Endodermal cell (in vitro differentiated cells): ENCODE data around the gene TMEM150C. TPM values are rescaled to one million over a fixed set of nuclear protein-coding genes. Genes with fewer than 3 reads are reported as not detected.
"Not testable (repeated sequence)": the region's sequence is repeated elsewhere in the genome, so short reads cannot be mapped to it uniquely, and the experiment has no call there.

Experiments used
- DNase-seq: peaks from one replicate; pipeline ENCODE4 v3.0.0-alpha.2; 2017
- H3K27ac ChIP-seq: 2 replicates; pipeline ENCODE4 v1.5.1; 2013; ENCODE audit warnings: mild to moderate bottlenecking, low read depth, low read length, moderate library complexity
- H3K27me3 ChIP-seq: 2 replicates; pipeline ENCODE4 v1.6.1; 2013; ENCODE audit warnings: mild to moderate bottlenecking, low read length, moderate library complexity; ENCODE audit not compliant: insufficient read depth, control insufficient read depth, poor library complexity, severe bottlenecking
- H3K36me3 ChIP-seq: 2 replicates; pipeline ENCODE4 v1.7.0; 2013; ENCODE audit warnings: mild to moderate bottlenecking, low read length, moderate library complexity; ENCODE audit not compliant: control insufficient read depth, insufficient read depth
- H3K4me1 ChIP-seq: one replicate; pipeline ENCODE4 v1.7.0; 2013; ENCODE audit warnings: low read length; ENCODE audit not compliant: control insufficient read depth, insufficient read depth
- H3K4me3 ChIP-seq: 2 replicates; pipeline ENCODE4 v1.5.1; 2013; ENCODE audit warnings: mild to moderate bottlenecking, low read length, moderate library complexity
- H3K9ac ChIP-seq: 2 replicates; pipeline ENCODE4 v1.6.1; 2013; ENCODE audit warnings: mild to moderate bottlenecking, low read length, moderate library complexity; ENCODE audit not compliant: poor library complexity, severe bottlenecking; ENCODE audit errors: extremely low read depth
- H3K9me3 ChIP-seq: 2 replicates; pipeline ENCODE4 v1.6.1; 2013; ENCODE audit warnings: mild to moderate bottlenecking, low read length, moderate library complexity; ENCODE audit not compliant: control insufficient read depth
- H3K27ac Mint-ChIP-seq: 2 replicates; pipeline ENCODE4 v1.8.0; 2020; ENCODE audit warnings: mixed read lengths
- H3K27me3 Mint-ChIP-seq: 2 replicates; pipeline ENCODE4 v1.8.0; 2021; ENCODE audit warnings: mild to moderate bottlenecking, mixed read lengths; ENCODE audit not compliant: insufficient read depth
- H3K36me3 Mint-ChIP-seq: 2 replicates; pipeline ENCODE4 v1.8.0; 2020; ENCODE audit warnings: low read depth, mixed read lengths
- H3K4me1 Mint-ChIP-seq: 2 replicates; pipeline ENCODE4 v1.8.0; 2020; ENCODE audit warnings: mixed read lengths
- H3K4me3 Mint-ChIP-seq: 2 replicates; pipeline ENCODE4 v1.8.0; 2020; ENCODE audit warnings: mild to moderate bottlenecking, moderate library complexity, mixed read lengths
- H3K9me3 Mint-ChIP-seq: 2 replicates; pipeline ENCODE4 v1.8.0; 2020; ENCODE audit warnings: mild to moderate bottlenecking, mixed read lengths
- WGBS, 2 experiments: methylation state at CpG; one replicate each; pipeline versions ENCODE4 v1.1.5 to v1.1.7; 2013; ENCODE audit warnings: missing lambda C conversion rate in 2 of 2, mixed read lengths in 1 of 2; ENCODE audit not compliant: insufficient coverage in 1 of 2, insufficient read length in 1 of 2; 5-methylcytosine and 5-hydroxymethylcytosine counted together
- total RNA-seq, 2 donors: library from RNA; stranded (reverse); fragmentation: NEBNext Ultra II Directional in 1 of 2; extraction: Animal tissue kit (Norgen Biotek cat#: 25700) in 1 of 2; gene quantifications; 2 replicates in 1 of 2; 3 replicates in 1 of 2; pipeline ENCODE4 v1.2.1, GENCODE V29; 2021
- TF ChIP-seq, protein P1 (sequence below): fragments of 200-600 bp; sonication (generic); conservative IDR thresholded peaks from 2 replicates; pipeline ENCODE4 v1.5.0; 2021; ENCODE audit warnings: antibody characterized with exemption, mild to moderate bottlenecking

TMEM150C gene
- total RNA-seq, 2 donors from 2014 or later = 29.3 to 32.8 TPM

DNA sequence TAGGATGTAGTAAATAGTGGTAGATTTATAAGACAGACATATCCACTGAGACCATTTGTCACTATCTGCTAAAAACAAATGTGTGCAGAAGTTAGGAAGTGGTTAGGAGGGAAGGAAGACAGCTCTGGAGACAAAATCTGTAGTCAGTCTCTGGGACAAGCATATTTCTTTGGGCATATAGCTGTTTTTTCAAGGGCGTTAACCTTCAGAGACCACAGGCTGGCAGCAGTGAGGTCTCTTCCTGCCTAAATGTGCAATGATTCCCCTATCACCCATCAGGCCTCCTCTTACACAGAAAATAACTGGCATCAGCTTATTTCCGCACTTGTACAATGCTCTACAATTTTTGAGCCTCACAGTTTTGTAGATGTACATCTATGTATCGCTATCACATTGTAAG lies 6.5 kb downstream of the TMEM150C start:
- no peak overlapping the region for H3K4me3 Mint-ChIP-seq
- no peak overlapping the region for H3K4me3 ChIP-seq
- peaks cover 23% of the 10 kb centered on the region for H3K36me3 ChIP-seq
- H3K4me1 ChIP-seq = no peaks in the 10 kb centered on the region
- 67 to 84% methylated on average over 1 to 3 of the region's 3 CpGs for WGBS, 2 experiments
- no peak overlapping the region for H3K27ac Mint-ChIP-seq
- peaks cover 6% of the 10 kb centered on the region for H3K9me3 Mint-ChIP-seq
- H3K27ac ChIP-seq = no peak overlapping the region
- H3K9me3 ChIP-seq = peaks cover 4% of the 10 kb centered on the region
- peaks cover 8% of the 10 kb centered on the region for H3K36me3 Mint-ChIP-seq
- peaks cover 13% of the 10 kb centered on the region for H3K4me1 Mint-ChIP-seq
- TF ChIP-seq, protein P1, sequence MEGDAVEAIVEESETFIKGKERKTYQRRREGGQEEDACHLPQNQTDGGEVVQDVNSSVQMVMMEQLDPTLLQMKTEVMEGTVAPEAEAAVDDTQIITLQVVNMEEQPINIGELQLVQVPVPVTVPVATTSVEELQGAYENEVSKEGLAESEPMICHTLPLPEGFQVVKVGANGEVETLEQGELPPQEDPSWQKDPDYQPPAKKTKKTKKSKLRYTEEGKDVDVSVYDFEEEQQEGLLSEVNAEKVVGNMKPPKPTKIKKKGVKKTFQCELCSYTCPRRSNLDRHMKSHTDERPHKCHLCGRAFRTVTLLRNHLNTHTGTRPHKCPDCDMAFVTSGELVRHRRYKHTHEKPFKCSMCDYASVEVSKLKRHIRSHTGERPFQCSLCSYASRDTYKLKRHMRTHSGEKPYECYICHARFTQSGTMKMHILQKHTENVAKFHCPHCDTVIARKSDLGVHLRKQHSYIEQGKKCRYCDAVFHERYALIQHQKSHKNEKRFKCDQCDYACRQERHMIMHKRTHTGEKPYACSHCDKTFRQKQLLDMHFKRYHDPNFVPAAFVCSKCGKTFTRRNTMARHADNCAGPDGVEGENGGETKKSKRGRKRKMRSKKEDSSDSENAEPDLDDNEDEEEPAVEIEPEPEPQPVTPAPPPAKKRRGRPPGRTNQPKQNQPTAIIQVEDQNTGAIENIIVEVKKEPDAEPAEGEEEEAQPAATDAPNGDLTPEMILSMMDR = peak; percentile 61
- no peaks in the 10 kb centered on the region for H3K27me3 ChIP-seq
- no peak for DNase-seq
- H3K9ac ChIP-seq = no peak overlapping the region
- no peaks in the 10 kb centered on the region for H3K27me3 Mint-ChIP-seq

DNA sequence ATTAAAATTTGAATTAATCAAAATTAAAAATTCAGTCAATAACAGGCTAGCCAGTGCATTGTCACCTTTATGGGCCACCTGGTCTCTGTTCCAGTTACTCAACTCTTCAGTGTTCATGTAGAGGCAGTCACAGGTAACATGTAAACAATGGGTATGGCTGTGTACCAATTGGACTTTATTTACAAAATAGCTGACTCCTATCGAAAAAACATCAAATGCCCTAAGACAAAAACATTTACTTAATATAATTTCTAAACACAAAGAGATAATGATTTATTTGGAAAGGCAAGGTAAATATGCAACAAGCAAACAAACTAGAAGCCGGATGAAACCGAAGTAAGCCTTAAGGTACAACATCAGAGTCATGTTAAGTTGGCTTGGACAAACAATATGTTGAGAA lies 8.8 kb downstream of the TMEM150C start:
- Histone ChIP-seq H3K27me3 (no peaks in the 10 kb centered on the region), H3K9me3 (peaks cover 4% of the 10 kb centered on the region), H3K9ac (no peak overlapping the region), H3K4me3 (no peak overlapping the region), H3K27ac (no peak overlapping the region), H3K4me1 (no peaks in the 10 kb centered on the region), H3K36me3 (peaks cover 42% of the 10 kb centered on the region)
- peaks cover 11% of the 10 kb centered on the region for H3K9me3 Mint-ChIP-seq
- H3K36me3 Mint-ChIP-seq = peaks cover 26% of the 10 kb centered on the region
- no peaks in the 10 kb centered on the region for H3K4me1 Mint-ChIP-seq
- DNase-seq = no peak
- H3K27ac Mint-ChIP-seq = no peak overlapping the region
- TF ChIP-seq, protein P1 = no peak
- no peak overlapping the region for H3K4me3 Mint-ChIP-seq
- 92 to 100% methylated on average over 1 to 2 of the region's 3 CpGs for WGBS, 2 experiments
- no peaks in the 10 kb centered on the region for H3K27me3 Mint-ChIP-seq

- Mint-ChIP-seq H3K27me3 (no peaks in the 10 kb centered on the region), H3K4me3 (no peak overlapping the region), H3K36me3 (peaks cover 35% of the 10 kb centered on the region), H3K27ac (no peak overlapping the region), H3K4me1 (no peaks in the 10 kb centered on the region), H3K9me3 (peaks cover 11% of the 10 kb centered on the region)
- 86 to 100% methylated on average over 2 of the region's 2 CpGs for WGBS, 2 experiments
- H3K36me3 ChIP-seq = peaks cover 47% of the 10 kb centered on the region
- H3K4me3 ChIP-seq = no peak overlapping the region
- H3K27ac ChIP-seq = no peak overlapping the region
- no peaks in the 10 kb centered on the region for H3K27me3 ChIP-seq
- no peak overlapping the region for H3K9ac ChIP-seq
- no peak for DNase-seq
- TF ChIP-seq, protein P1 = no peak
- no peaks in the 10 kb centered on the region for H3K4me1 ChIP-seq
- H3K9me3 ChIP-seq = peaks cover 11% of the 10 kb centered on the region
Observed at GRCh38 chr4:82551734-82552133, 10.1 kb downstream of the TMEM150C start.

DNA sequence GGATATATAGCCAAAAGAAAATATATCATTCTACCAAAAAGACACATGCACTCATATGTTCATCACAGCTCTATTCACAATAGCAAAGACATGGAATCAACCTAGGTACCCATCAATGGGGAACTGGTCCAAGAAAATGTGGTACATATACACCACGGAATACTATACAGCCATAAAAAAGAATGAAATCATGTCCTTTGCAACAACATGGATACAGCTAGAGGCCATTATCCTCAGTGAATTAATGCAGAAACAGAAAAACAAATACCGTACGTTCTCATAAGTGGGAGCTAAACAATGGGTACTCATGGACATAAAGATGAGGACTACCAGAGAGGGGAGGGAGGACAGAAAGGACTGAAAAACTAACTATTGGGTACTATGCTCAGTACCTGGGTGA lies 13.9 kb downstream of the TMEM150C start:
- not testable (repeated sequence) for H3K27me3 Mint-ChIP-seq, H3K4me3 Mint-ChIP-seq
- peaks cover 39% of the 10 kb centered on the region for H3K36me3 Mint-ChIP-seq

More for the DNA sequence above, 13.9 kb downstream of the TMEM150C start:
- not testable (repeated sequence) for H3K4me3 ChIP-seq, H3K9ac ChIP-seq, H3K4me1 Mint-ChIP-seq, H3K27me3 ChIP-seq, DNase-seq, H3K27ac ChIP-seq, H3K4me1 ChIP-seq, H3K27ac Mint-ChIP-seq
- 93 to 96% methylated on average over 2 to 3 of the region's 3 CpGs for WGBS, 2 experiments
- H3K9me3 Mint-ChIP-seq = peaks cover 11% of the 10 kb centered on the region
- H3K36me3 ChIP-seq = peaks cover 45% of the 10 kb centered on the region
- H3K9me3 ChIP-seq = peaks cover 11% of the 10 kb centered on the region
